Adrenal gland (tissue), 12 donors: ENCODE results near the gene RPS28. TPM values are rescaled to one million over a fixed set of nuclear protein-coding genes. Genes with fewer than 3 reads are reported as not detected.
A peak's percentile ranks its signal among the peaks of the same experiment; 100 is the strongest.

ENCODE experiments used
- DNase-seq, 7 donors: peaks; one replicate each; pipeline ENCODE4 v3.0.0-alpha.2; 2019 to 2020
- H3K27ac ChIP-seq, 5 donors: fragments of 200-600 bp; sonication (generic) in 4 of 5; 1 replicate in 3 of 5; 2 replicates in 2 of 5; pipeline versions ENCODE4 v1.5.1 to v1.8.0; 2016 to 2020; ENCODE audit warnings: mild to moderate bottlenecking in 1 of 5
- H3K27me3 ChIP-seq: fragments of 200-600 bp; 2 replicates; pipeline ENCODE4 v1.8.0; 2021
- H3K36me3 ChIP-seq, 2 donors: fragments of 200-600 bp; replicated peaks in 1 of 2; 1 replicate in 1 of 2; 2 replicates in 1 of 2; pipeline versions ENCODE4 v1.5.1 to v1.8.0; 2018 to 2022
- H3K4me1 ChIP-seq, 2 donors: fragments of 200-600 bp; replicated peaks in 1 of 2; 1 replicate in 1 of 2; 2 replicates in 1 of 2; pipeline versions ENCODE4 v1.5.1 to v1.8.0; 2018 to 2021
- H3K4me3 ChIP-seq, 4 donors: fragments of 200-600 bp; sonication (generic) in 3 of 4; one replicate each; pipeline ENCODE4 v1.5.1; 2016 to 2018
- H3K9me3 ChIP-seq, 3 donors: fragments of 200-600 bp; sonication (generic) in 1 of 3; replicated peaks in 1 of 3; 1 replicate in 2 of 3; 2 replicates in 1 of 3; pipeline versions ENCODE4 v1.5.1 to v1.8.0; 2016 to 2021
- CTCF ChIP-seq, 6 experiments: fragments of 450-650 bp in 4 of 6; fragments of 200-600 bp in 2 of 6; sonication (generic) in 1 of 6; IDR thresholded peaks; 1 replicate in 5 of 6; 2 replicates in 1 of 6; pipeline versions ENCODE4 v1.5.1 to v1.8.0; 2016 to 2021; ENCODE audit warnings: antibody characterized with exemption in 6 of 6, mild to moderate bottlenecking in 2 of 6, moderate library complexity in 1 of 6
- POLR2A ChIP-seq, 2 donors: fragments of 450-650 bp; IDR thresholded peaks; one replicate each; pipeline ENCODE4 v1.6.1; 2017; ENCODE audit warnings: antibody characterized with exemption in 2 of 2, mild to moderate bottlenecking in 2 of 2, moderate library complexity in 1 of 2
- WGBS, 4 donors: extraction: QIAGEN DNeasy Blood & Tissue Kit in 2 of 4; methylation state at CpG; one replicate each; pipeline versions ENCODE4 v1.1.5 to v1.1.7; 2013 to 2017; 5-methylcytosine and 5-hydroxymethylcytosine counted together
- intact Hi-C, 2 donors: fragments of 100-400 bp; cut with DNase I; formaldehyde crosslinking; loops; one replicate each; pipeline versions ENCODE4 v1.14.1 to v1.15.0; 2022 to 2023
- polyA plus RNA-seq, 3 donors: library from polyadenylated mRNA; stranded (reverse); fragments of 200-250 nt in 2 of 3; fragments of 350-450 nt in 1 of 3; fragmentation: Illumina TruSeq in 1 of 3; extraction: RNeasy Lipid Tissue Mini Kit (QIAGEN cat#74804) in 1 of 3; gene quantifications; one replicate each; pipeline ENCODE4 v1.2.3, GENCODE V29; 2013 to 2014
- total RNA-seq, 9 donors: library from RNA; depleted of rRNA in 4 of 9; stranded (reverse); fragments of >200 nt in 4 of 9; fragments of 120-200 nt in 1 of 9; fragmentation: NEBNext Ultra II Directional in 1 of 9; extraction: Animal tissue kit (Norgen Biotek cat#: 25700) in 1 of 9; gene quantifications; one replicate each; pipeline versions ENCODE4 v1.1.0 to v1.2.4, GENCODE V29; 2013 to 2023
- donor health status: healthy with polysubstance abuse.
- donor health status: Bipolar disorder and iron deficiency.
- donor health status: DM: yes; HTN: yes; CAD: no.
- donor health status: DM: no; HTN: no; CAD: no.
- donor health status: DM: no; HTN: no; CAD: no.
- donor health status: DM: yes; HTN: yes; CAD: no.

RPS28 gene
- total and polyA plus RNA-seq, 12 donors: 155 to 1,896 (median 614) TPM

- WGBS, 4 donors: 48 to 57% (median 52%) methylated on average over 4 to 6 of the region's 6 CpGs
- intact Hi-C loops: loop anchor here (2.0 to 10.0 kb wide), 4 partner anchors 41 to 229 kb away; partner anchors contain the start of gene PRAM1 (in 1 of the 2)
These were observed 34.5 kb downstream of the RPS28 start for GRCh38 chr19:8355631-8356402.

GRCh38 chr19:8357007-8357521 lies 35.8 kb downstream of the RPS28 start:
- no peak for TF ChIP-seq POLR2A (IDR thresholded peaks at IDR 0.05)
- no peak for TF ChIP-seq CTCF (IDR thresholded peaks at IDR 0.05)
- WGBS, 4 donors: 68 to 75% (median 70%) methylated on average over 4 of the region's 4 CpGs
- H3K27ac ChIP-seq: peak overlapping the region in 1 of 5 donors; percentile 33
- no peak for DNase-seq
- H3K36me3 ChIP-seq: no peaks in the 10 kb centered on the region
- intact Hi-C loops: loop anchor here (5.0 to 10.0 kb wide), 3 partner anchors 40 to 228 kb away; partner anchors contain the start of gene PRAM1 (in 1 of the 2)
- no peaks in the 10 kb centered on the region for H3K9me3 ChIP-seq
- peaks cover 5 to 27% of the 10 kb centered on the region in 2 donors for H3K4me1 ChIP-seq
- H3K27me3 ChIP-seq: no peaks in the 10 kb centered on the region
- no peak overlapping the region for H3K4me3 ChIP-seq

More at GRCh38 chr19:8355631-8356402, 34.5 kb downstream of the RPS28 start:
- TF ChIP-seq CTCF (IDR thresholded peaks at IDR 0.05): no peak
- TF ChIP-seq POLR2A (IDR thresholded peaks at IDR 0.05): peak in 1 of 2 donors; percentile 22
- Histone ChIP-seq H3K27me3 (no peaks in the 10 kb centered on the region), H3K4me3 (no peak overlapping the region), H3K4me1 (peaks cover 5 to 19% of the 10 kb centered on the region in 2 donors), H3K27ac (peak overlapping the region in 4 of 5 donors; percentile 44 to 83 (median 58)), H3K36me3 (no peaks in the 10 kb centered on the region), H3K9me3 (no peaks in the 10 kb centered on the region)
- peak in 6 of 7 donors; percentile 78 to 89 (median 80) for DNase-seq

- Histone ChIP-seq H3K27me3 (no peaks in the 10 kb centered on the region), H3K9me3 (no peaks in the 10 kb centered on the region), H3K4me1 (peaks cover 23 to 42% of the 10 kb centered on the region in 2 donors), H3K4me3 (no peak overlapping the region), H3K36me3 (no peaks in the 10 kb centered on the region), H3K27ac (no peak overlapping the region)
- no peak for TF ChIP-seq CTCF (IDR thresholded peaks at IDR 0.05)
- TF ChIP-seq POLR2A (IDR thresholded peaks at IDR 0.05): no peak
- intact Hi-C loops: loop anchor here (5.0 to 10.0 kb wide), 3 partner anchors 38 to 226 kb away; partner anchors contain the start of gene PRAM1 (in 1 of the 2)
- 79 to 87% (median 84%) methylated on average over 6 of the region's 6 CpGs for WGBS, 4 donors
- DNase-seq: no peak
These were observed 37.7 kb downstream of the RPS28 start for GRCh38 chr19:8358948-8359347.

GRCh38 chr19:8360196-8360595 lies 38.9 kb downstream of the RPS28 start:
- no peak for DNase-seq
- no peaks in the 10 kb centered on the region for H3K27me3 ChIP-seq
- H3K36me3 ChIP-seq: no peaks in the 10 kb centered on the region
- no peak for TF ChIP-seq CTCF (IDR thresholded peaks at IDR 0.05)
- no peak for TF ChIP-seq POLR2A (IDR thresholded peaks at IDR 0.05)
- no peaks in the 10 kb centered on the region for H3K9me3 ChIP-seq
- peaks cover 30 to 36% of the 10 kb centered on the region in 2 donors for H3K4me1 ChIP-seq
- no peak overlapping the region for H3K27ac ChIP-seq
- no peak overlapping the region for H3K4me3 ChIP-seq
- intact Hi-C loops: no loop called here
- 71 to 82% (median 72%) methylated on average over 5 to 8 of the region's 8 CpGs for WGBS, 4 donors
